ELR (cell line): ENCODE data around the gene ATP6AP1.

Source experiments
- DNase-seq: peaks from one replicate; pipeline ENCODE4 v3.0.0-alpha.2; 2015; ENCODE audit warnings: low read depth

Gene ATP6AP1

GRCh38 chrX:154470434-154470833 lies 42.0 kb downstream of the ATP6AP1 start:
- DNase-seq, result no peak

- DNase-seq, result no peak
Observed at GRCh38 chrX:154470914-154471568, 42.6 kb downstream of the ATP6AP1 start.

- DNase-seq, result no peak
Observed at GRCh38 chrX:154471839-154472684, 43.6 kb downstream of the ATP6AP1 start.

GRCh38 chrX:154472685-154473632 lies 44.5 kb downstream of the ATP6AP1 start:
- no peak for DNase-seq

GRCh38 chrX:154473683-154474082 lies 45.2 kb downstream of the ATP6AP1 start:
- no peak for DNase-seq

GRCh38 chrX:154476821-154477220 lies 48.3 kb downstream of the ATP6AP1 start:
- no peak for DNase-seq

GRCh38 chrX:154477891-154478477 lies 49.5 kb downstream of the ATP6AP1 start:
- DNase-seq, result no peak

- peak; percentile 90 for DNase-seq
Observed at GRCh38 chrX:154478728-154479622, 50.5 kb downstream of the ATP6AP1 start, which contains the start of gene LAGE3. LAGE3 (minus strand) TSS chrX:154479281; CDS start chrX:154478915, 366 bp downstream.

- no peak for DNase-seq
Observed at GRCh38 chrX:154481195-154481594, 52.7 kb downstream of the ATP6AP1 start.

- DNase-seq, result no peak
Observed at GRCh38 chrX:154481911-154482601, 53.6 kb downstream of the ATP6AP1 start.

- no peak for DNase-seq
Observed at GRCh38 chrX:154482786-154483185, 54.3 kb downstream of the ATP6AP1 start.

GRCh38 chrX:154483325-154483724 lies 54.8 kb downstream of the ATP6AP1 start:
- no peak for DNase-seq

- DNase-seq, result peak; percentile 49
Observed at GRCh38 chrX:154484255-154485149, 56.0 kb downstream of the ATP6AP1 start.

- no peak for DNase-seq
Observed at GRCh38 chrX:154485150-154486051, 56.9 kb downstream of the ATP6AP1 start.

- DNase-seq, result peak; percentile 43
Observed at GRCh38 chrX:154486052-154486395, 57.5 kb downstream of the ATP6AP1 start.
